Activated naive CD4-positive, alpha-beta T cell treated with anti-CD3 and anti-CD28 coated beads, Interleukin-2, amount 10 ng/mL, durations not matched to agents 7 days and 5 days (primary cell): Measurements from ENCODE around the gene PATJ.
A peak's percentile ranks its signal among the peaks of the same experiment; 100 is the strongest.
"Not testable (repeated sequence)": the region's sequence is repeated elsewhere in the genome, so short reads cannot be mapped to it uniquely, and the experiment has no call there.

Experiments used
- CTCF ChIA-PET: fragments of 350-600 bp; sonication (Branson Sonifier 250); formaldehyde crosslinking; loops from one replicate; lab custom pipeline; 2021; ENCODE audit warnings: antibody characterized with exemption; lab: Charles Lee
- DNase-seq: peaks from one replicate; pipeline ENCODE4 v3.0.0-alpha.2; 2020
- H3K27ac Mint-ChIP-seq: one replicate; pipeline ENCODE4 v1.8.0; 2021; ENCODE audit warnings: mild to moderate bottlenecking, moderate library complexity, mixed read lengths
- H3K27me3 Mint-ChIP-seq: one replicate; pipeline ENCODE4 v1.8.0; 2021; ENCODE audit warnings: mild to moderate bottlenecking, mixed read lengths
- H3K36me3 Mint-ChIP-seq: one replicate; pipeline ENCODE4 v1.8.0; 2021; ENCODE audit warnings: mixed read lengths
- H3K4me1 Mint-ChIP-seq: one replicate; pipeline ENCODE4 v1.8.0; 2021; ENCODE audit warnings: mixed read lengths
- H3K4me3 Mint-ChIP-seq: one replicate; pipeline ENCODE4 v1.8.0; 2021; ENCODE audit warnings: mild to moderate bottlenecking, moderate library complexity, mixed read lengths
- H3K9me3 Mint-ChIP-seq: one replicate; pipeline ENCODE4 v1.8.0; 2021; ENCODE audit warnings: mixed read lengths

The PATJ gene

GRCh38 chr1:61819421-61819820, 77.1 kb downstream of the PATJ start:
- Mint-ChIP-seq H3K9me3 (no peaks in the 10 kb centered on the region), H3K4me1 (no peaks in the 10 kb centered on the region), H3K4me3 (no peak overlapping the region), H3K27me3 (no peaks in the 10 kb centered on the region), H3K27ac (no peak overlapping the region), H3K36me3 (peaks cover 1% of the 10 kb centered on the region)
- no peak for DNase-seq
- CTCF ChIA-PET = no interaction called here

- no peak for DNase-seq
- Mint-ChIP-seq H3K4me3 (no peak overlapping the region), H3K4me1 (no peaks in the 10 kb centered on the region), H3K27me3 (no peaks in the 10 kb centered on the region), H3K27ac (no peak overlapping the region), H3K9me3 (no peaks in the 10 kb centered on the region), H3K36me3 (peaks cover 9% of the 10 kb centered on the region)
- CTCF ChIA-PET = no interaction called here
These were observed 83.1 kb downstream of the PATJ start for GRCh38 chr1:61825393-61825792.

- peaks cover 9% of the 10 kb centered on the region for H3K36me3 Mint-ChIP-seq
- CTCF ChIA-PET = interaction anchor here (1.1 kb wide), 1 partner anchor 23 kb away, joined by 4 read pairs; no protein-coding TSS in a partner anchor
- no peak overlapping the region for H3K27ac Mint-ChIP-seq
- no peaks in the 10 kb centered on the region for H3K27me3 Mint-ChIP-seq
- H3K4me1 Mint-ChIP-seq = no peaks in the 10 kb centered on the region
- DNase-seq = no peak
- H3K9me3 Mint-ChIP-seq = no peaks in the 10 kb centered on the region
- H3K4me3 Mint-ChIP-seq = no peak overlapping the region
These were observed 86.5 kb downstream of the PATJ start for GRCh38 chr1:61828805-61829204.

GRCh38 chr1:61836649-61837048, 94.4 kb downstream of the PATJ start:
- Mint-ChIP-seq H3K4me3 (no peak overlapping the region), H3K27ac (no peak overlapping the region), H3K36me3 (no peaks in the 10 kb centered on the region), H3K27me3 (no peaks in the 10 kb centered on the region), H3K9me3 (no peaks in the 10 kb centered on the region), H3K4me1 (no peaks in the 10 kb centered on the region)
- CTCF ChIA-PET = no interaction called here
- no peak for DNase-seq

- not testable (repeated sequence) for H3K4me3 Mint-ChIP-seq, H3K27ac Mint-ChIP-seq, DNase-seq, H3K27me3 Mint-ChIP-seq, H3K9me3 Mint-ChIP-seq, H3K36me3 Mint-ChIP-seq, H3K4me1 Mint-ChIP-seq
- CTCF ChIA-PET = interaction anchor here (0.6 kb wide), 1 partner anchor 14 kb away, joined by 3 read pairs; no protein-coding TSS in a partner anchor
These were observed 95.3 kb downstream of the PATJ start for GRCh38 chr1:61837607-61838006.

- no peaks in the 10 kb centered on the region for H3K9me3 Mint-ChIP-seq
- no peaks in the 10 kb centered on the region for H3K4me1 Mint-ChIP-seq
- H3K4me3 Mint-ChIP-seq = no peak overlapping the region
- DNase-seq = no peak
- no peaks in the 10 kb centered on the region for H3K27me3 Mint-ChIP-seq
- H3K27ac Mint-ChIP-seq = no peak overlapping the region
- H3K36me3 Mint-ChIP-seq = no peaks in the 10 kb centered on the region
- CTCF ChIA-PET = interaction anchor here (0.6 kb wide), 1 partner anchor 55 kb away, joined by 3 read pairs; no protein-coding TSS in a partner anchor
These were observed 97.4 kb downstream of the PATJ start for GRCh38 chr1:61839679-61840078.

GRCh38 chr1:61842036-61842435, 99.8 kb downstream of the PATJ start:
- Mint-ChIP-seq H3K36me3 (no peaks in the 10 kb centered on the region), H3K4me3 (no peak overlapping the region), H3K27ac (no peak overlapping the region), H3K4me1 (no peaks in the 10 kb centered on the region), H3K27me3 (no peaks in the 10 kb centered on the region), H3K9me3 (no peaks in the 10 kb centered on the region)
- CTCF ChIA-PET = interaction anchor here (1.2 kb wide), 1 partner anchor 105 kb away, joined by 3 read pairs; no protein-coding TSS in a partner anchor
- DNase-seq = no peak

- Mint-ChIP-seq H3K4me1 (no peaks in the 10 kb centered on the region), H3K4me3 (no peak overlapping the region), H3K27me3 (no peaks in the 10 kb centered on the region), H3K9me3 (no peaks in the 10 kb centered on the region), H3K27ac (peak overlapping the region; percentile 71), H3K36me3 (no peaks in the 10 kb centered on the region)
- no peak for DNase-seq
- CTCF ChIA-PET = interaction anchor here (1.2 kb wide), 1 partner anchor 106 kb away, joined by 3 read pairs; no protein-coding TSS in a partner anchor
These were observed 100.7 kb downstream of the PATJ start for GRCh38 chr1:61842863-61843514.

GRCh38 chr1:61844006-61844405, 101.7 kb downstream of the PATJ start:
- Mint-ChIP-seq H3K27ac (no peak overlapping the region), H3K27me3 (no peaks in the 10 kb centered on the region), H3K36me3 (no peaks in the 10 kb centered on the region), H3K9me3 (no peaks in the 10 kb centered on the region), H3K4me1 (no peaks in the 10 kb centered on the region), H3K4me3 (no peak overlapping the region)
- CTCF ChIA-PET = no interaction called here
- no peak for DNase-seq

GRCh38 chr1:61844664-61845063, 102.4 kb downstream of the PATJ start:
- H3K4me3 Mint-ChIP-seq, H3K9me3 Mint-ChIP-seq, H3K4me1 Mint-ChIP-seq, CTCF ChIA-PET, DNase-seq, H3K27me3 Mint-ChIP-seq, H3K27ac Mint-ChIP-seq, H3K36me3 Mint-ChIP-seq: not testable (repeated sequence)

GRCh38 chr1:61851235-61851634, 109.0 kb downstream of the PATJ start:
- Mint-ChIP-seq H3K4me3 (no peak overlapping the region), H3K27ac (no peak overlapping the region), H3K9me3 (no peaks in the 10 kb centered on the region), H3K36me3 (no peaks in the 10 kb centered on the region), H3K4me1 (no peaks in the 10 kb centered on the region), H3K27me3 (no peaks in the 10 kb centered on the region)
- DNase-seq = no peak
- CTCF ChIA-PET = interaction anchor here (0.6 to 2.5 kb wide), 9 partner anchors 14 to 1001 kb away, joined by 3 to 9 read pairs (median 4); no protein-coding TSS in a partner anchor

- no peaks in the 10 kb centered on the region for H3K27me3 Mint-ChIP-seq
- no peak overlapping the region for H3K4me3 Mint-ChIP-seq
- no peak overlapping the region for H3K27ac Mint-ChIP-seq
- no peaks in the 10 kb centered on the region for H3K9me3 Mint-ChIP-seq
- CTCF ChIA-PET = interaction anchor here (0.6 to 2.5 kb wide), 12 partner anchors 15 to 1002 kb away, joined by 3 to 9 read pairs (median 4); no protein-coding TSS in a partner anchor
- H3K4me1 Mint-ChIP-seq = no peaks in the 10 kb centered on the region
- no peak for DNase-seq
- no peaks in the 10 kb centered on the region for H3K36me3 Mint-ChIP-seq
These were observed 109.8 kb downstream of the PATJ start for GRCh38 chr1:61851849-61852669.

GRCh38 chr1:61852670-61853015, 110.4 kb downstream of the PATJ start:
- CTCF ChIA-PET = interaction anchor here (0.8 to 1.7 kb wide), 9 partner anchors 28 to 873 kb away, joined by 3 to 7 read pairs (median 4); no protein-coding TSS in a partner anchor
- Mint-ChIP-seq H3K27ac (no peak overlapping the region), H3K9me3 (no peaks in the 10 kb centered on the region), H3K4me3 (no peak overlapping the region), H3K27me3 (no peaks in the 10 kb centered on the region), H3K4me1 (no peaks in the 10 kb centered on the region), H3K36me3 (no peaks in the 10 kb centered on the region)
- no peak for DNase-seq

- Mint-ChIP-seq H3K9me3 (no peaks in the 10 kb centered on the region), H3K4me1 (no peaks in the 10 kb centered on the region), H3K4me3 (no peak overlapping the region), H3K27ac (no peak overlapping the region), H3K36me3 (no peaks in the 10 kb centered on the region), H3K27me3 (no peaks in the 10 kb centered on the region)
- DNase-seq = no peak
- CTCF ChIA-PET = interaction anchor here (0.7 to 1.7 kb wide), 9 partner anchors 14 to 874 kb away, joined by 3 to 5 read pairs (median 4); no protein-coding TSS in a partner anchor
These were observed 111.3 kb downstream of the PATJ start for GRCh38 chr1:61853583-61853982.
